Endothelial cell of umbilical vein (primary cell): ENCODE measurements around the gene NUAK1.
A peak's percentile ranks its signal among the peaks of the same experiment; 100 is the strongest.

Source experiments
- CTCF ChIP-seq, 2 donors: IDR thresholded peaks; 1 replicate in 1 of 2; 2 replicates in 1 of 2; pipeline ENCODE4 v1.5.1; 2011; ENCODE audit warnings: low read length in 2 of 2, mild to moderate bottlenecking in 2 of 2, moderate library complexity in 2 of 2, control low read depth in 1 of 2, inconsistent platforms in 1 of 2, low read depth in 1 of 2; ENCODE audit not compliant: insufficient read depth in 1 of 2; ENCODE audit errors: extremely low read depth in 1 of 2
- EZH2 ChIP-seq: IDR thresholded peaks from 2 replicates; pipeline ENCODE4 v1.6.1; 2012; ENCODE audit warnings: borderline replicate concordance, low read depth, mild to moderate bottlenecking, moderate library complexity, low read length, inconsistent platforms; ENCODE audit not compliant: severe bottlenecking
- FOS ChIP-seq: IDR thresholded peaks from 2 replicates; pipeline ENCODE4 v1.6.1; 2011; ENCODE audit warnings: mild to moderate bottlenecking, low read length, moderate library complexity, borderline replicate concordance; ENCODE audit not compliant: insufficient read depth
- POLR2AphosphoS5 ChIP-seq: IDR thresholded peaks from 2 replicates; pipeline ENCODE4 v1.6.1; 2012; ENCODE audit warnings: low read depth, mild to moderate bottlenecking, control low read depth, low read length, moderate library complexity; ENCODE audit not compliant: insufficient read depth

- TF ChIP-seq FOS = no peak
- no peak for TF ChIP-seq POLR2AphosphoS5
- peak; percentile 55 to 68 for TF ChIP-seq CTCF (IDR thresholded peaks at IDR 0.05; ENCODE audit: extremely low read depth in 1 of 2, insufficient read depth in 1 of 2, low read depth in 1 of 2, low read length in 2 of 2)
- no peak for TF ChIP-seq EZH2
Observed at GRCh38 chr12:106149096-106149784, 10.5 kb upstream of the NUAK1 start.
